Measurements from ENCODE around the gene KDM4B.

DNA sequence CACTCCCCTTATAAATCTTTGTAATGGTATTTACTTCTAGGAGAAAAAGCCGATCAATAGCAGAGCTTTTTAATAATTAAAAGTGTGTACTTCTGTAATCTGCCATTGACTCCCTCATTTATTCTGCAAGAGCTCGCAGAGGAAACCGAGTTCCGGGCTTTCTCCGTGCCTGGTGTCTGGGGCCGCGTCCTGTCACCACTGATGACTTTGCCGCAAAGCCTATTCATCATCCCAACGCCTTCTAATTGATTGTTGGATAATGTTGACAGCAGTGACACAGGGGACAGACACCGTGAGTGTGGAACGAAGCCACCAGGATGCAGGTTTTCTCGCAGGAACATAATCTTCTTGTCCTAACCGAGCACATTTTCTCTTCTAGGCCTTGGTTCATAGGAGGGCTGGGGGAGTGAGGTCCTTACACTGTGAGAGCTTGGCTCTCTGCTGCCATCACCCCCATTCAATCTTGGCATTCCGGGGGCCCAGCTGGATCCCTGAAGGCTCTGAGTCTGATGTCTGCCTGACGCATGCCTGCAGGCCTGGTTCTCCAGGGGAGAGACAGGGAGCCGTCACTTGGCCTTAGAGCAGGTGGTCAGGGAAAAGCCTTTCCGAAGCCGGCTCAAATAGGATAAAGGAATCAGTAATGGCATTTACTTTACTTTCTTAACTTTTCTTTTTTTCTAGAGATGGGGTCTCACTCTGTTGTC is 110.3 kb downstream of the KDM4B start:
- TF ChIP-seq CTCF (IDR thresholded peaks at IDR 0.05) (no peak), POLR2A (IDR thresholded peaks at IDR 0.05) (no peak), EP300 (IDR thresholded peaks at IDR 0.05) (no peak)
